Skeletal muscle tissue (tissue), 4 donors: ENCODE measurements around the gene PSMA7. TPM values are rescaled to one million over a fixed set of nuclear protein-coding genes. Genes with fewer than 3 reads are reported as not detected.

Experiments used
- H3K27ac ChIP-seq: one replicate; pipeline ENCODE4 v1.7.0; 2013; ENCODE audit warnings: mild to moderate bottlenecking, low read depth, low read length, inconsistent platforms
- H3K27me3 ChIP-seq, 3 donors: one replicate each; pipeline ENCODE4 v1.7.0; 2013; ENCODE audit warnings: low read length in 3 of 3; ENCODE audit not compliant: control insufficient read depth in 3 of 3, insufficient read depth in 3 of 3
- H3K36me3 ChIP-seq, 3 donors: one replicate each; pipeline ENCODE4 v1.7.0; 2013; ENCODE audit warnings: low read length in 3 of 3; ENCODE audit not compliant: control insufficient read depth in 3 of 3, insufficient read depth in 3 of 3
- H3K4me1 ChIP-seq, 3 donors: one replicate each; pipeline ENCODE4 v1.7.0; 2013; ENCODE audit warnings: low read length in 3 of 3, mild to moderate bottlenecking in 3 of 3; ENCODE audit not compliant: control insufficient read depth in 3 of 3, insufficient read depth in 3 of 3
- H3K4me3 ChIP-seq, 3 donors: one replicate each; pipeline ENCODE4 v1.7.0; 2013; ENCODE audit warnings: low read length in 3 of 3
- H3K9ac ChIP-seq, 3 donors: one replicate each; pipeline ENCODE4 v1.7.0; 2013; ENCODE audit warnings: low read length in 3 of 3, mild to moderate bottlenecking in 3 of 3, moderate library complexity in 2 of 3, low read depth in 1 of 3
- H3K9me3 ChIP-seq, 3 donors: one replicate each; pipeline ENCODE4 v1.7.0; 2013; ENCODE audit warnings: low read length in 3 of 3; ENCODE audit not compliant: control insufficient read depth in 3 of 3
- total RNA-seq: library from RNA; depleted of rRNA; stranded (reverse); fragments of >200 nt; gene quantifications from one replicate; pipeline ENCODE4 v1.2.3, GENCODE V29; 2014
- donor health status: Osteomylitis.

PSMA7 gene
- total RNA-seq = 121 TPM

- no peaks in the 10 kb centered on the region for H3K27me3 ChIP-seq
- H3K27ac ChIP-seq = peak within 1 kb of the TSS; percentile 78
- peaks cover 24 to 29% (median 25%) of the 10 kb centered on the region in 3 donors for H3K36me3 ChIP-seq
- H3K4me3 ChIP-seq = peak within 1 kb of the TSS; percentile 80 to 83 (median 80)
- H3K9me3 ChIP-seq = no peaks in the 10 kb centered on the region
- H3K9ac ChIP-seq = peak within 1 kb of the TSS; percentile 81 to 96 (median 87)
- H3K4me1 ChIP-seq = peaks cover 35 to 58% (median 54%) of the 10 kb centered on the region in 3 donors
These were observed at the start of gene PSMA7, which contains the start of gene SS18L1 for GRCh38 chr20:62143081-62143956. Gene PSMA7, minus strand, starts transcription at chr20:62143394. Its CDS starts 91 bp downstream, at chr20:62143303. Gene SS18L1, plus strand, starts transcription at chr20:62143769. Its CDS starts 52 bp downstream, at chr20:62143821.

- H3K9me3 ChIP-seq = no peaks in the 10 kb centered on the region
- H3K9ac ChIP-seq = peak overlapping the region in 1 of 3 donors; percentile 16
- peaks cover 13 to 30% (median 26%) of the 10 kb centered on the region in 3 donors for H3K36me3 ChIP-seq
- H3K27ac ChIP-seq = no peak overlapping the region
- peaks cover 0 to 4% (median 3%) of the 10 kb centered on the region in 3 donors for H3K4me1 ChIP-seq
- H3K27me3 ChIP-seq = no peaks in the 10 kb centered on the region
- no peak overlapping the region for H3K4me3 ChIP-seq
These were observed 49.4 kb upstream of the PSMA7 start for GRCh38 chr20:62192635-62193034.

DNA sequence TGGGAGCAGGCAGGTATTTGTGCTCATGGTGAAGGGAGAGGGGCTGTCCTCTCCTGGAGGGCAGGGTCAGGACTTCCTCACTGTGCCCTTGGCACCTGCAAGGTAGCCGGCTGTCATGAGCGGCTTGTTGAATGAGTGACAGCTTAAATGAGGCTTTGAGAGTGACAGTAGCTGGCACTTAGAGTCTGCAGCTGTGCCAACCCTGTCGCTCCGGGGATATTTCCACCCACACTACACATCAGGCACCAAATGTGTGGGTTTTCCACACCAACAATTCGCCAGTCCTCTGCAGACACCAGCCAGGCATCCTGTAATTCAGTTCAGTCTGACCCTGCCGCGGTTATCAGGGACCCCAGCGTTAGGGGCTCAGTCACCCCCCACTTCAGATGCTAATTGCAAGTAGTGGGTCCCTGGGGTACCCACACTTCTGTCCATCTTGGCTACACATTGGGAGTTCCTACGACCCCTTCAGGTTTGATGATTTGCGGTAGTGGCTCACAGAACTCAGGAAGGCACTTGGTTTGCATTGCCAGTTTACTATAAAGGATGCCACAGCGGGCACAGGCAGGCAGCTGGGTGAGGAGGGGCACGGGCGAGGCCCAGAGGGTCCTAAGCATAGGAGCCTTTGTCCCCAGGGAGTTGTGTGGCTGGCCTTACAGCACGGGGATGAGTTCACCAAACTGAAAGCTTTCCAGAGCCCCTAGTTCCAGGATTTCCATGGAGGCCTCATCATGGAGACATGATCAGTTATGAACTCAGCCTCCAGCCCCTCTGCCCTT is 48.8 kb upstream of the PSMA7 start:
- Histone ChIP-seq H3K36me3 (peaks cover 11 to 26% (median 20%) of the 10 kb centered on the region in 3 donors), H3K9me3 (no peaks in the 10 kb centered on the region), H3K4me1 (peaks cover 0 to 8% (median 3%) of the 10 kb centered on the region in 3 donors), H3K9ac (peak overlapping the region in 1 of 3 donors; percentile 16), H3K27ac (no peak overlapping the region), H3K27me3 (no peaks in the 10 kb centered on the region), H3K4me3 (no peak overlapping the region)

- no peaks in the 10 kb centered on the region for H3K9me3 ChIP-seq
- H3K36me3 ChIP-seq = peaks cover 10 to 24% (median 20%) of the 10 kb centered on the region in 3 donors
- no peak overlapping the region for H3K27ac ChIP-seq
- H3K9ac ChIP-seq = no peak overlapping the region
- peaks cover 0 to 8% (median 3%) of the 10 kb centered on the region in 3 donors for H3K4me1 ChIP-seq
- no peaks in the 10 kb centered on the region for H3K27me3 ChIP-seq
- H3K4me3 ChIP-seq = no peak overlapping the region
These were observed 47.6 kb upstream of the PSMA7 start for GRCh38 chr20:62190639-62191411.

DNA sequence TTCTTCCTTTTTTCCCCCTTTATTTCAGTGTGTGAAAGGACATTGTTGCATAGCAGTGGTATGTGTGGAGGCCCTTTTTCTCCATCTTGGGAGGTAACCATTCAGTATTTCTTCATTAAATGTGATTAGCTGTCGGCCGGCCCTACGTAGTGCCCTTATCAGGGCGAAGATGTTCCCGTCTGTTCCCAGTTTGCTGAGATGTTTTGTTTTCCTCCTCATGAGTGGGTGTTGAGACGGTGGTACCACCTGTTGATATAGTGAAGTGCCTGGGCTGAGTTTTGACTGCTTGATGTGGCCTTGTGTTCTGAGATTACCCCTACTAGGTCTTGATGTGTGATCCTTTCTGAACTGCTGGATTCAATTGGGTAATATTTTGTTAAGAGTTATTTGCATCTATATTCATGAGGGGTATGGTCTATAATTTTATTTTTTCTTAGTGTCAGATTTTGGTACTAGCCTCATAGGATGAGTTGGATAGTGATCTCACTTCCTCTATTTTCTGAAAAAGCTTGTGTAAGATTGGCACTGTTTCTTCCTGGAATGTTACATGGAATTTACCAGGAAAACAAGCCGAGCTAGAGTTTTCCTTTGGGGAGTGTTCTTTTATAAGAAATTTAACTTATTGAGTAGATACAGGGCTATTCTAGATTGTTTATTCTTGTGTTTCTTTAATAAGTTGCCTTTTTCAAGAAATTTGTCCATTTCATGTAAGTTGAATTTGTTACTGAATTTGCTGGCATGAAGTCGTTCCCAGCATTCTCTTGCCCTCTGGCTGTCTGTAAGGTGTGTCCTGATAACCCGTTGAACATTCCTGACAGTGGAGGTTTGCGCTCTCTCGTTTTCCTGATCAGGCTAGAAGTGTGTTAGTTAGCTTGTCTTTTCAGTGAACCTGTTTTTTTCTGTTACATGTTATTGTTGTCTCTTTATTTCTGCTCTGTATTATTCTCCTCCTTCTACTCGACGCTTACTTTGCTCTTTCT is 44.0 kb upstream of the PSMA7 start:
- Histone ChIP-seq H3K9me3 (no peaks in the 10 kb centered on the region), H3K4me1 (peaks cover 15 to 20% (median 18%) of the 10 kb centered on the region in 3 donors), H3K36me3 (peaks cover 4 to 14% (median 12%) of the 10 kb centered on the region in 3 donors), H3K27me3 (no peaks in the 10 kb centered on the region), H3K9ac (no peak overlapping the region), H3K4me3 (no peak overlapping the region), H3K27ac (no peak overlapping the region)

DNA sequence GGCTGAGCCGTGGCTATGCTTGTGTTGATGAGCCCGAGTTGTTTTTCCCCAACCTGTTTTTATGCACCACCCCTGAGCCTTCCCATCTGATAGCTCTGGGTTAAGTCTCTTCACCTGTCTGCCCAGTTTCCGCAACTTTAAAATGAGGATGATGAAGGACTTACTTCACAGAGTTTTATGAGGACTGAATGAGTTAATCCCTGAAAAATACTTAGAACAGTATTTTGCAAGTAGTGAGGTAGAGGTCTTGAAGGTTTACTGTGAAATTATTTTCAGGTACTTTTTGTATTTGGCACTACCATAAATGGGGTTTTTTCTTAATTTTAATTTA is 42.9 kb upstream of the PSMA7 start:
- H3K27ac ChIP-seq = no peak overlapping the region
- H3K4me1 ChIP-seq = peaks cover 14 to 24% (median 22%) of the 10 kb centered on the region in 3 donors

GRCh38 chr20:62183426-62184142 is 40.4 kb upstream of the PSMA7 start:
- peak overlapping the region; percentile 94 to 95 (median 94) for H3K4me3 ChIP-seq
- peaks cover 6 to 10% (median 7%) of the 10 kb centered on the region in 3 donors for H3K36me3 ChIP-seq
- peaks cover 14 to 24% (median 22%) of the 10 kb centered on the region in 3 donors for H3K4me1 ChIP-seq
- no peaks in the 10 kb centered on the region for H3K27me3 ChIP-seq
- H3K27ac ChIP-seq = peak overlapping the region; percentile 95
- no peaks in the 10 kb centered on the region for H3K9me3 ChIP-seq
- H3K9ac ChIP-seq = peak overlapping the region; percentile 97 to 99 (median 98)

More for the DNA sequence above, 42.9 kb upstream of the PSMA7 start:
- Histone ChIP-seq H3K9ac (no peak overlapping the region), H3K9me3 (no peaks in the 10 kb centered on the region), H3K36me3 (peaks cover 4 to 12% (median 10%) of the 10 kb centered on the region in 3 donors), H3K27me3 (no peaks in the 10 kb centered on the region), H3K4me3 (no peak overlapping the region)
